Metanephros (tissue), 1 donor: Measurements from ENCODE around the gene CLCN3. TPM values are rescaled to one million over a fixed set of nuclear protein-coding genes. Genes with fewer than 3 reads are reported as not detected.

Source experiments
- total RNA-seq: library from RNA; depleted of rRNA; stranded (reverse); fragments of >200 nt; gene quantifications from one replicate; pipeline ENCODE4 v1.2.3, GENCODE V29; 2014

CLCN3 gene
- 41.0 TPM for total RNA-seq

GRCh38 chr4:169619958-169620879 is at the start of gene CLCN3:
Gene CLCN3 (plus strand): TSS chr4:169620578. CDS start chr4:169635929, 15,351 bp downstream.

GRCh38 chr4:169611991-169612870 is 8.1 kb upstream of the CLCN3 start, which contains the start of gene NEK1:
Gene NEK1 (minus strand): TSS chr4:169612583. CDS start chr4:169602630, 9,953 bp downstream.

GRCh38 chr4:169757575-169758184 is 137.3 kb downstream of the CLCN3 start, which contains the start of gene HPF1:
Gene HPF1 (minus strand): TSS chr4:169757944. CDS start chr4:169757877, 67 bp downstream.

Other genes with a start within 250 kb of the CLCN3 start
- 15.8 TPM for gene NEK1, start 8.0 kb upstream of the CLCN3 start, total RNA-seq
- 22.3 TPM for gene HPF1, start 137.4 kb downstream of the CLCN3 start, total RNA-seq